ENCODE data around the gene PRKCH. TPM values are rescaled to one million over a fixed set of nuclear protein-coding genes. Genes with fewer than 3 reads are reported as not detected.

The PRKCH gene
- total RNA-seq, 2 donors from 2014 or later: 18.2 to 82.4 TPM

GRCh38 chr14:61335049-61335448 lies 13.7 kb downstream of the PRKCH start:
- ATAC-seq: no peak
- no peak overlapping the region for H3K27ac ChIP-seq
- no peaks in the 10 kb centered on the region for H3K36me3 ChIP-seq (replicated peaks in 1 of 2; ENCODE audit: insufficient read depth in 1 of 2, low read depth in 2 of 2)
- no peak for TF ChIP-seq POLR2A (IDR thresholded peaks at IDR 0.05)
- TF ChIP-seq CTCF (IDR thresholded peaks at IDR 0.05): no peak
- intact Hi-C loops (cut with DNase I): no loop called here
- no peaks in the 10 kb centered on the region for H3K27me3 ChIP-seq
- DNase-seq: no peak
- no peaks in the 10 kb centered on the region for H3K4me1 ChIP-seq
- 86 to 87% methylated on average over 3 of the region's 3 CpGs for WGBS, 2 donors
- H3K4me3 ChIP-seq: no peak overlapping the region
- H3K9me3 ChIP-seq: no peaks in the 10 kb centered on the region

- Histone ChIP-seq H3K9me3 (no peaks in the 10 kb centered on the region), H3K27ac (no peak overlapping the region), H3K4me3 (no peak overlapping the region), H3K4me1 (no peaks in the 10 kb centered on the region), H3K27me3 (no peaks in the 10 kb centered on the region), H3K36me3 (replicated peaks in 1 of 2; ENCODE audit: insufficient read depth in 1 of 2, low read depth in 2 of 2) (no peaks in the 10 kb centered on the region)
- TF ChIP-seq POLR2A (IDR thresholded peaks at IDR 0.05): no peak
- no peak for TF ChIP-seq CTCF (IDR thresholded peaks at IDR 0.05)
- ATAC-seq: no peak
- intact Hi-C loops (cut with DNase I): no loop called here
- 60 to 68% methylated on average over 1 of the region's 1 CpG for WGBS, 2 donors
- DNase-seq: no peak
Observed at GRCh38 chr14:61335671-61336275, 14.4 kb downstream of the PRKCH start.

- DNase-seq: no peak
- Histone ChIP-seq H3K27ac (no peak overlapping the region), H3K4me3 (no peak overlapping the region), H3K9me3 (no peaks in the 10 kb centered on the region), H3K27me3 (no peaks in the 10 kb centered on the region), H3K36me3 (replicated peaks in 1 of 2; ENCODE audit: insufficient read depth in 1 of 2, low read depth in 2 of 2) (no peaks in the 10 kb centered on the region), H3K4me1 (no peaks in the 10 kb centered on the region)
- 68 to 88% methylated on average over 4 of the region's 4 CpGs for WGBS, 2 donors
- intact Hi-C loops (cut with DNase I): no loop called here
- TF ChIP-seq POLR2A (IDR thresholded peaks at IDR 0.05) (no peak), CTCF (IDR thresholded peaks at IDR 0.05) (no peak)
- no peak for ATAC-seq
Observed at GRCh38 chr14:61337893-61338292, 16.5 kb downstream of the PRKCH start.

GRCh38 chr14:61338457-61338856 lies 17.1 kb downstream of the PRKCH start:
- no peaks in the 10 kb centered on the region for H3K27me3 ChIP-seq
- H3K9me3 ChIP-seq: no peaks in the 10 kb centered on the region
- ATAC-seq: no peak
- intact Hi-C loops (cut with DNase I): no loop called here
- H3K27ac ChIP-seq: no peak overlapping the region
- no peak overlapping the region for H3K4me3 ChIP-seq
- no peak for DNase-seq
- WGBS, 2 donors: 83 to 88% methylated on average over 2 of the region's 2 CpGs
- TF ChIP-seq CTCF (IDR thresholded peaks at IDR 0.05) (no peak), POLR2A (IDR thresholded peaks at IDR 0.05) (no peak)
- no peaks in the 10 kb centered on the region for H3K4me1 ChIP-seq
- no peaks in the 10 kb centered on the region for H3K36me3 ChIP-seq (replicated peaks in 1 of 2; ENCODE audit: insufficient read depth in 1 of 2, low read depth in 2 of 2)

Measured in body of pancreas (tissue), 4 donors.